H1 (cell line): ENCODE measurements around the gene SLC12A7. TPM values are rescaled to one million over a fixed set of nuclear protein-coding genes. Genes with fewer than 3 reads are reported as not detected.

Experiments
- CTCF ChIA-PET: fragments of 300-600 bp; sonication (Branson Sonifier 250); formaldehyde crosslinking; loops from one replicate; lab custom pipeline; 2021; ENCODE audit not compliant: partially characterized antibody; lab: Charles Lee
- POLR2A ChIA-PET: fragments of 300-600 bp; sonication (Branson Sonifier 250); formaldehyde crosslinking; loops from one replicate; lab custom pipeline; 2021; ENCODE audit warnings: inconsistent platforms; ENCODE audit not compliant: partially characterized antibody; lab: Charles Lee
- DNase-seq, 2 experiments: peaks; one replicate each; pipeline versions ENCODE4 v3.0.0 to v3.0.0-alpha.2; 2010 to 2022; ENCODE audit warnings: low spot score in 2 of 2, low read depth in 1 of 2, mixed read lengths in 1 of 2
- FAIRE-seq: peaks from 2 replicates; lab custom pipeline; 2011; peaks lifted over from hg19 to GRCh38; lab: Jason Lieb, UNC
- H2AFZ ChIP-seq: 2 replicates; pipeline ENCODE4 v1.8.1; 2012; ENCODE audit warnings: low read length, inconsistent platforms
- H2AK5ac ChIP-seq: 2 replicates; pipeline ENCODE4 v1.6.1; 2013; ENCODE audit warnings: low read depth, low read length
- H2BK120ac ChIP-seq: replicated peaks from 2 replicates; pipeline ENCODE3; 2013; ENCODE audit warnings: low read depth, low read length, inconsistent platforms
- H2BK12ac ChIP-seq: 2 replicates; pipeline ENCODE4 v1.6.1; 2013; ENCODE audit warnings: low read depth, low read length
- H2BK15ac ChIP-seq: 2 replicates; pipeline ENCODE4 v1.6.1; 2013; ENCODE audit warnings: low read length
- H2BK20ac ChIP-seq: 2 replicates; pipeline ENCODE4 v1.6.1; 2013; ENCODE audit warnings: low read length
- H2BK5ac ChIP-seq: 2 replicates; pipeline ENCODE4 v1.6.1; 2013; ENCODE audit warnings: low read depth, low read length
- H3K14ac ChIP-seq: 2 replicates; pipeline ENCODE4 v1.6.1; 2013; ENCODE audit warnings: inconsistent platforms; ENCODE audit not compliant: insufficient read length
- H3K18ac ChIP-seq: 2 replicates; pipeline ENCODE4 v1.6.1; 2013; ENCODE audit warnings: low read length; ENCODE audit errors: extremely low read depth
- H3K23ac ChIP-seq: 2 replicates; pipeline ENCODE4 v1.6.1; 2013; ENCODE audit warnings: inconsistent platforms; ENCODE audit not compliant: insufficient read length
- H3K23me2 ChIP-seq: 2 replicates; pipeline ENCODE4 v1.6.1; 2013; ENCODE audit warnings: low read depth, low read length
- H3K27ac ChIP-seq: 2 replicates; pipeline ENCODE4 v1.6.1; 2011; ENCODE audit warnings: low read depth, low read length, inconsistent platforms
- H3K27me3 ChIP-seq, 4 experiments: replicated peaks in 1 of 4; 1 replicate in 1 of 4; 2 replicates in 3 of 4; pipeline versions ENCODE4 v1.6.1 to v1.8.1; 2011 to 2013; ENCODE audit warnings: low read length in 3 of 4, mild to moderate bottlenecking in 3 of 4, inconsistent platforms in 2 of 4, mixed read lengths in 2 of 4, moderate library complexity in 1 of 4; ENCODE audit not compliant: control insufficient read depth in 3 of 4, insufficient read depth in 3 of 4; ENCODE audit errors: extremely low read depth in 1 of 4
- H3K36me3 ChIP-seq, 4 experiments: 2 replicates each; pipeline versions ENCODE4 v1.6.1 to v1.8.1; 2011 to 2013; ENCODE audit warnings: mild to moderate bottlenecking in 4 of 4, low read length in 3 of 4, moderate library complexity in 2 of 4, control low read depth in 1 of 4, inconsistent platforms in 1 of 4; ENCODE audit not compliant: insufficient read depth in 4 of 4, control insufficient read depth in 2 of 4
- H3K4ac ChIP-seq: replicated peaks from 2 replicates; pipeline ENCODE3; 2013; ENCODE audit warnings: low read length, low read depth, mixed read lengths, inconsistent platforms; ENCODE audit not compliant: insufficient read length
- H3K4me1 ChIP-seq, 4 experiments: replicated peaks in 1 of 4; 1 replicate in 1 of 4; 2 replicates in 3 of 4; pipeline versions ENCODE4 v1.6.1 to v1.8.1; 2011 to 2013; ENCODE audit warnings: low read length in 3 of 4, inconsistent platforms in 2 of 4, mixed read lengths in 1 of 4; ENCODE audit not compliant: insufficient read depth in 4 of 4, control insufficient read depth in 3 of 4
- H3K4me2 ChIP-seq, 2 experiments: 2 replicates each; pipeline versions ENCODE4 v1.6.1 to v1.8.1; 2011 to 2013; ENCODE audit warnings: low read depth in 2 of 2, low read length in 2 of 2, control low read depth in 1 of 2, inconsistent platforms in 1 of 2, mild to moderate bottlenecking in 1 of 2; ENCODE audit not compliant: insufficient read depth in 1 of 2
- H3K4me3 ChIP-seq, 4 experiments: fragments of 200-600, 300-600 bp in 1 of 4; sonication (generic), shearing (Covaris generic), sonication (Bioruptor Twin) in 1 of 4; 2 replicates each; pipeline versions ENCODE4 v1.5.1 to v1.8.1; 2011 to 2016; ENCODE audit warnings: low read length in 4 of 4, low read depth in 3 of 4, control low read depth in 2 of 4, inconsistent platforms in 2 of 4, mild to moderate bottlenecking in 2 of 4, mixed read lengths in 1 of 4, moderate library complexity in 1 of 4; ENCODE audit not compliant: insufficient read depth in 2 of 4; ENCODE audit errors: extremely low read depth in 1 of 4
- H3K56ac ChIP-seq: replicated peaks from 2 replicates; pipeline ENCODE3; 2013; ENCODE audit warnings: low read depth, mild to moderate bottlenecking, mixed read lengths, low read length, inconsistent platforms; ENCODE audit not compliant: insufficient read length
- H3K79me1 ChIP-seq: 2 replicates; pipeline ENCODE4 v1.6.1; 2013; ENCODE audit warnings: low read depth, low read length, control low read depth
- H3K79me2 ChIP-seq, 2 experiments: 2 replicates each; pipeline versions ENCODE4 v1.6.1 to v1.8.1; 2012 to 2013; ENCODE audit warnings: low read length in 2 of 2, mild to moderate bottlenecking in 2 of 2, inconsistent platforms in 1 of 2; ENCODE audit not compliant: insufficient read depth in 2 of 2, control insufficient read depth in 1 of 2
- H3K9ac ChIP-seq, 4 experiments: replicated peaks in 1 of 4; 1 replicate in 1 of 4; 2 replicates in 3 of 4; pipeline versions ENCODE4 v1.6.1 to v1.8.1; 2011 to 2013; ENCODE audit warnings: low read depth in 3 of 4, low read length in 3 of 4, control low read depth in 2 of 4, mild to moderate bottlenecking in 2 of 4, moderate library complexity in 2 of 4, inconsistent platforms in 1 of 4; ENCODE audit errors: extremely low read depth in 1 of 4
- H3K9me3 ChIP-seq, 2 experiments: 2 replicates each; pipeline versions ENCODE4 v1.6.1 to v1.8.1; 2012 to 2013; ENCODE audit warnings: mild to moderate bottlenecking in 2 of 2, moderate library complexity in 2 of 2, control low read depth in 1 of 2, inconsistent platforms in 1 of 2, low read depth in 1 of 2, low read length in 1 of 2, mixed read lengths in 1 of 2; ENCODE audit not compliant: insufficient read depth in 2 of 2
- H4K20me1 ChIP-seq, 2 experiments: replicated peaks in 1 of 2; 2 replicates each; pipeline versions ENCODE3 to v1.8.1; 2011 to 2013; ENCODE audit warnings: inconsistent platforms in 2 of 2, low read length in 2 of 2, mild to moderate bottlenecking in 1 of 2; ENCODE audit not compliant: insufficient read depth in 2 of 2, control insufficient read depth in 1 of 2
- H4K5ac ChIP-seq: 2 replicates; pipeline ENCODE4 v1.6.1; 2013; ENCODE audit warnings: low read length, low read depth, mixed read lengths, inconsistent platforms; ENCODE audit not compliant: insufficient read length
- H4K8ac ChIP-seq: 2 replicates; pipeline ENCODE4 v1.8.0; 2013; ENCODE audit warnings: mild to moderate bottlenecking, moderate library complexity, low read length, inconsistent platforms; ENCODE audit not compliant: insufficient read depth; ENCODE audit errors: extremely low read depth
- H4K91ac ChIP-seq: replicated peaks from 2 replicates; pipeline ENCODE3; 2013; ENCODE audit warnings: low read length, mixed read lengths, inconsistent platforms; ENCODE audit not compliant: insufficient read length
- CBX5 ChIP-seq: fragments of 300-800, 300-1000 bp; sonication (generic); IDR thresholded peaks from 2 replicates; pipeline ENCODE4 v1.7.1; 2016; ENCODE audit warnings: antibody characterized with exemption, low read length, low read depth
- RAD21 ChIP-seq, 2 experiments: IDR thresholded peaks in 1 of 2; conservative IDR thresholded peaks in 1 of 2; 2 replicates each; pipeline ENCODE4 v1.6.1; 2011; ENCODE audit warnings: low read depth in 2 of 2, low read length in 2 of 2, improper control_type of control experiment in 1 of 2, inconsistent platforms in 1 of 2, mild to moderate bottlenecking in 1 of 2, moderate library complexity in 1 of 2
- SP4 ChIP-seq: IDR thresholded peaks from 2 replicates; pipeline ENCODE4 v1.6.1; 2012; ENCODE audit warnings: low read length, inconsistent platforms
- SUZ12 ChIP-seq: fragments of 200-600 bp; sonication (generic); IDR thresholded peaks from 2 replicates; pipeline ENCODE4 v1.6.1; 2012; ENCODE audit warnings: mild to moderate bottlenecking, inconsistent platforms, low read length, moderate library complexity, mixed read lengths
- WGBS, 2 experiments: shearing (Covaris generic) in 1 of 2; methylation state at CpG; one replicate each; pipeline versions ENCODE4 v1.1.6 to v1.1.7; 2013 to 2015; ENCODE audit warnings: low lambda C conversion rate in 2 of 2, mixed read lengths in 2 of 2, inconsistent platforms in 1 of 2, low coverage in 1 of 2, missing lambda C conversion rate in 1 of 2; ENCODE audit not compliant: insufficient replicate concordance in 2 of 2, insufficient coverage in 1 of 2, insufficient read length in 1 of 2; ENCODE audit errors: extremely low coverage in 1 of 2, missing lambda C conversion rate in 1 of 2; 5-methylcytosine and 5-hydroxymethylcytosine counted together
- polyA plus RNA-seq, 7 experiments: library from polyadenylated mRNA; depleted of rRNA in 3 of 7; stranded (reverse) in 5 of 7; unstranded in 2 of 7; fragments of >200 nt in 5 of 7; fragments of 200-250 nt in 2 of 7; gene quantifications; 1 replicate in 5 of 7; 2 replicates in 1 of 7; 4 replicates in 1 of 7; pipeline versions ENCODE4 v1.2.1 to v1.2.3, GENCODE V29; 2011 to 2013; ENCODE audit warnings: missing spikeins in 2 of 7, mixed read lengths in 2 of 7
- total RNA-seq: library from RNA; stranded (reverse); fragmentation: NEBNext Ultra II Directional; extraction: Animal tissue kit (Norgen Biotek cat#: 25700); gene quantifications from 2 replicates; pipeline ENCODE4 v1.2.1, GENCODE V29; 2021

The SLC12A7 gene
- total and polyA plus RNA-seq, 2 of the 8 experiments (the other 6 are each of a cell fraction or from before 2014, with no cell fraction given) = 23.5 to 39.7 TPM

- CTCF ChIA-PET = interaction anchor here (1.3 to 1.9 kb wide), 2 partner anchors 100 to 104 kb away, joined by 3 to 5 read pairs; no protein-coding TSS in a partner anchor
- no peak overlapping the region for H2BK15ac ChIP-seq
- H3K9me3 ChIP-seq = no peaks in the 10 kb centered on the region
- H3K14ac ChIP-seq = no peak overlapping the region
- no peak overlapping the region for H2BK120ac ChIP-seq
- no peak for FAIRE-seq
- no peak overlapping the region for H4K91ac ChIP-seq
- H3K36me3 ChIP-seq = peaks cover 0 to 17% (median 10%) of the 10 kb centered on the region in 4 experiments; a peak in 5 of 8 replicates
- H2AFZ ChIP-seq = no peak overlapping the region
- H3K79me1 ChIP-seq = peaks cover 7% of the 10 kb centered on the region
- no peak overlapping the region for H3K27ac ChIP-seq
- no peak overlapping the region for H2BK20ac ChIP-seq
- DNase-seq = no peak
- H3K18ac ChIP-seq = no peak overlapping the region
- peaks cover 0 to 6% of the 10 kb centered on the region in 2 experiments; a peak in 1 of 4 replicates for H3K79me2 ChIP-seq
- H3K4ac ChIP-seq = no peak overlapping the region
- H4K5ac ChIP-seq = no peak overlapping the region
- WGBS, 2 experiments = 95% methylated on average over 13 of the region's 15 CpGs; no CpG with 5 or more reads in 1 of the 2 experiments
- H3K27me3 ChIP-seq = no peaks in the 10 kb centered on the region
- H2AK5ac ChIP-seq = no peak overlapping the region
- no peak overlapping the region for H2BK5ac ChIP-seq
- H3K23me2 ChIP-seq = no peaks in the 10 kb centered on the region
- H3K4me2 ChIP-seq = no peak overlapping the region
- POLR2A ChIA-PET = no interaction called here
- no peak overlapping the region for H3K56ac ChIP-seq
- no peak overlapping the region for H3K4me3 ChIP-seq
- H3K9ac ChIP-seq = no peak overlapping the region
- peaks cover 3 to 13% of the 10 kb centered on the region in 2 experiments for H4K20me1 ChIP-seq
- TF ChIP-seq RAD21 (IDR thresholded peaks at IDR 0.05 in 1 of 2, conservative IDR thresholded peaks at IDR 0.05 in 1 of 2; ENCODE audit: low read depth in 2 of 2, low read length in 2 of 2) = no peak
- no peak for TF ChIP-seq CBX5
- TF ChIP-seq SUZ12 = no peak
- no peak for TF ChIP-seq SP4
- H4K8ac ChIP-seq = no peak overlapping the region
- no peak overlapping the region for H3K23ac ChIP-seq
- H2BK12ac ChIP-seq = no peak overlapping the region
- H3K4me1 ChIP-seq = no peaks in the 10 kb centered on the region; a peak in 3 of 7 replicates
Measured at GRCh38 chr5:1069720-1070088, 42.2 kb downstream of the SLC12A7 start.
